ENCODE data around the gene SLC18A2. TPM values are rescaled to one million over a fixed set of nuclear protein-coding genes. Genes with fewer than 3 reads are reported as not detected.
A peak's percentile ranks its signal among the peaks of the same experiment; 100 is the strongest.

Gene SLC18A2
- 1 to 10 TPM in 1 of 8 experiments, under 1 TPM in 7; 0.05 to 4.4 (median 0.15) TPM for total RNA-seq

GRCh38 chr10:117240621-117241529 lies at the start of gene SLC18A2:
Gene SLC18A2, plus strand, starts transcription at chr10:117241114. Its CDS starts 580 bp downstream, at chr10:117241694.
- peak in 6 of 8 experiments; percentile 29 to 67 (median 48) for ATAC-seq (replicated peaks in 6 of 8)
- 20 to 25% (median 20%) methylated on average over 1 to 4 of the region's 93 CpGs; no CpG with 5 or more reads in 7 of the 10 experiments for WGBS, 10 experiments
- Histone ChIP-seq H3K27ac (no peak within 1 kb of the TSS), H3K4me3 (peak within 1 kb of the TSS; percentile 14 to 31 (median 22)), H3K4me1 (replicated peaks in 1 of 2) (peaks cover 2 to 5% of the 10 kb centered on the region in 2 donors)
- in situ Hi-C loops (cut with MboI; ENCODE audit: low pct_unique_long_range_greater_than_20kb in 2 of 9, low sequenced_read_pairs in 9 of 9, unreplicated experiment in 9 of 9): no loop called here

- no peak within 1 kb of the TSS for H3K4me3 ChIP-seq
- no peak within 1 kb of the TSS for H3K27ac ChIP-seq
- in situ Hi-C loops (cut with MboI; ENCODE audit: low pct_unique_long_range_greater_than_20kb in 2 of 9, low sequenced_read_pairs in 9 of 9, unreplicated experiment in 9 of 9): loop anchor here in 1 of 9 experiments (25.0 kb wide), 1 partner anchor 385 kb away; no protein-coding TSS in a partner anchor
- H3K4me1 ChIP-seq (replicated peaks in 1 of 2): no peaks in the 10 kb centered on the region
- ATAC-seq (replicated peaks in 6 of 8): no peak
- 24 to 92% (median 65%) methylated on average over 2 to 8 of the region's 12 CpGs; no CpG with 5 or more reads in 4 of the 10 experiments for WGBS, 10 experiments
These were observed 43.7 kb upstream of the SLC18A2 start, which contains the start of gene KCNK18 for GRCh38 chr10:117197189-117197588. Gene KCNK18, plus strand, starts transcription at chr10:117197489. Its CDS starts 0 bp downstream, at chr10:117197489.

- Histone ChIP-seq H3K4me3 (no peak overlapping the region), H3K27ac (no peak overlapping the region), H3K4me1 (replicated peaks in 1 of 2) (no peaks in the 10 kb centered on the region)
- WGBS, 10 experiments: 36% methylated on average over 4 of the region's 4 CpGs; no CpG with 5 or more reads in 9 of the 10 experiments
- in situ Hi-C loops (cut with MboI; ENCODE audit: low pct_unique_long_range_greater_than_20kb in 2 of 9, low sequenced_read_pairs in 9 of 9, unreplicated experiment in 9 of 9): loop anchor here in 1 of 9 experiments (25.0 kb wide), 1 partner anchor 386 kb away; no protein-coding TSS in a partner anchor
- ATAC-seq (replicated peaks in 6 of 8): no peak
These were observed 42.8 kb upstream of the SLC18A2 start for GRCh38 chr10:117198088-117198487.

DNA sequence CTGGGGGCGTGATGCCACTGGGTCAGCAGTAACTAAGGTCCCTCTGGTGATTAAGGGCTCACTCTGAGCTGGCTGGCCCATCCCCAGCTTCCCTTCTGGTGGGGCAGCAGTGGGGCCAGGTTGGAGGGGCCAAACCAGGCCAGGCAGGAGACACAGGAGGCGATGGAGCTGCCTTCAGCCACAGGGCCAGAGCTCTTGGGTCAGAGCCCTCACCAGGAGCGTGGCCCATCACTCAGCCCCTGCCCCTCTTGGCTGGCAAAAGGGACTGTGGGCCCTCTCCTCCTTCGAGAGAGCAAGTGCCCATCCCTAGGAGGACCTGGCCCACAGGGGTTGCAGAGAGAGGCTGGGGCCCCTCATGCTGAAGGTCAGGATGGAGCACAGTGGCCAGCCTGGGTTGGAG lies 39.1 kb upstream of the SLC18A2 start:
- ATAC-seq (replicated peaks in 6 of 8): no peak
- Histone ChIP-seq H3K4me3 (no peak overlapping the region), H3K27ac (no peak overlapping the region), H3K4me1 (replicated peaks in 1 of 2) (no peaks in the 10 kb centered on the region)
- in situ Hi-C loops (cut with MboI; ENCODE audit: low pct_unique_long_range_greater_than_20kb in 2 of 9, low sequenced_read_pairs in 9 of 9, unreplicated experiment in 9 of 9): loop anchor here in 4 of 9 experiments (25.0 kb wide), 2 partner anchors 110 to 1035 kb away; no protein-coding TSS in a partner anchor
- 33 to 83% (median 60%) methylated on average over 1 to 2 of the region's 4 CpGs; no CpG with 5 or more reads in 7 of the 10 experiments for WGBS, 10 experiments

DNA sequence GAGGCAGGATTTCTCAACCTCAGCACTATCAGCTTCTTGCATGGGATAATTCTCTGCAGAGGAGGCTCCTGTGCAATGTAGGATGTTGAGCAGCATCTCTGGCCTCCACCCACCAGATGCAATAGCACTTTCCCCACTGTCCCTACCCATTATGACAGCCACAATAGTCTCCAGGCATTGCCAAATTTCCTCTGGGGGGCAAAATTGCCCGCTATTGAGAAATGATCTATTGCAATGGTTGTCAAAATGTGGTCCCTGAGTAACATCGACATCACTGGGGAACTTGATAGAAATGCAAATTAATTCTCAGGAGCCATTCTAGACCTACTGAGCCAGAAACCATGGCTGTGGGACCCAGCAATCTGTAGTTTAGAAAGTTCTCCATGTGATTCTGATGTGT lies 36.6 kb upstream of the SLC18A2 start:
- in situ Hi-C loops (cut with MboI; ENCODE audit: low pct_unique_long_range_greater_than_20kb in 2 of 9, low sequenced_read_pairs in 9 of 9, unreplicated experiment in 9 of 9): loop anchor here in 4 of 9 experiments (25.0 kb wide), 2 partner anchors 108 to 1033 kb away; no protein-coding TSS in a partner anchor

DNA sequence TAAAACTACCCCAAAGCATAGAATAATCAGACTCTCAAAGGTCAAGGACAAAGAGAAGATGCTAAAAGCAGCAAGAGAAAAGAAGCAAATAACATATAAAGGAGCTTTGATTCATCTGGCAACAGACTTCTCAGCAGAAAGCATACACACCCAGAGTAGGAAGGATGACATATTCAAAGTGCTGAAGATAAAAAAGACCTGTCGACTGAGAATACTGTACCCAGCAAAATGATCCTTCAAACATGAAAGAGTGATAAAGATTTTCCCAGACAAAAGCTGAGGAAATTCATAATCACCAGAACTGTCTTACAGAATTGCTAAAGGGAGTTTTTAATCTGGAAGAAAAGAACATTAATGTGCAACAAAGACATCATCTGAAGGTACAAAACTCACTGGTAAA lies 28.7 kb upstream of the SLC18A2 start:
- no peak overlapping the region for H3K4me3 ChIP-seq
- in situ Hi-C loops (cut with MboI; ENCODE audit: low pct_unique_long_range_greater_than_20kb in 2 of 9, low sequenced_read_pairs in 9 of 9, unreplicated experiment in 9 of 9): loop anchor here in 5 of 9 experiments (10.0 to 25.0 kb wide), 3 partner anchors 100 to 1025 kb away; no protein-coding TSS in a partner anchor
- no peak for ATAC-seq (replicated peaks in 6 of 8)
- H3K4me1 ChIP-seq (replicated peaks in 1 of 2): peaks cover 0 to 1% of the 10 kb centered on the region in 2 donors
- H3K27ac ChIP-seq: no peak overlapping the region
- 0 to 80% (median 64%) methylated on average over 1 of the region's 1 CpG; no CpG with 5 or more reads in 1 of the 10 experiments for WGBS, 10 experiments

More for the DNA sequence above, 36.6 kb upstream of the SLC18A2 start:
- 5 to 42% (median 17%) methylated on average over 1 to 2 of the region's 2 CpGs; no CpG with 5 or more reads in 3 of the 10 experiments for WGBS, 10 experiments
- Histone ChIP-seq H3K27ac (no peak overlapping the region), H3K4me1 (replicated peaks in 1 of 2) (no peaks in the 10 kb centered on the region), H3K4me3 (no peak overlapping the region)
- peak in 1 of 8 experiments; percentile 35 for ATAC-seq (replicated peaks in 6 of 8)

- in situ Hi-C loops (cut with MboI; ENCODE audit: low pct_unique_long_range_greater_than_20kb in 2 of 9, low sequenced_read_pairs in 9 of 9, unreplicated experiment in 9 of 9): loop anchor here in 5 of 9 experiments (10.0 to 25.0 kb wide), 3 partner anchors 98 to 1023 kb away; no protein-coding TSS in a partner anchor
- WGBS, 10 experiments: 0 to 100% (median 50%) methylated on average over 1 of the region's 1 CpG; no CpG with 5 or more reads in 5 of the 10 experiments
- H3K27ac ChIP-seq: no peak overlapping the region
- H3K4me3 ChIP-seq: no peak overlapping the region
- peak in 2 of 8 experiments; percentile 3 to 8 for ATAC-seq (replicated peaks in 6 of 8)
- peaks cover 0 to 2% of the 10 kb centered on the region in 2 donors for H3K4me1 ChIP-seq (replicated peaks in 1 of 2)
These were observed 26.5 kb upstream of the SLC18A2 start for GRCh38 chr10:117214401-117214800.

- 44 to 100% (median 90%) methylated on average over 1 to 2 of the region's 2 CpGs; no CpG with 5 or more reads in 6 of the 10 experiments for WGBS, 10 experiments
- ATAC-seq (replicated peaks in 6 of 8): no peak
- in situ Hi-C loops (cut with MboI; ENCODE audit: low pct_unique_long_range_greater_than_20kb in 2 of 9, low sequenced_read_pairs in 9 of 9, unreplicated experiment in 9 of 9): loop anchor here in 5 of 9 experiments (10.0 to 25.0 kb wide), 3 partner anchors 97 to 1022 kb away; no protein-coding TSS in a partner anchor
- Histone ChIP-seq H3K27ac (no peak overlapping the region), H3K4me1 (replicated peaks in 1 of 2) (peaks cover 0 to 2% of the 10 kb centered on the region in 2 donors), H3K4me3 (no peak overlapping the region)
These were observed 25.8 kb upstream of the SLC18A2 start for GRCh38 chr10:117215079-117215478.

DNA sequence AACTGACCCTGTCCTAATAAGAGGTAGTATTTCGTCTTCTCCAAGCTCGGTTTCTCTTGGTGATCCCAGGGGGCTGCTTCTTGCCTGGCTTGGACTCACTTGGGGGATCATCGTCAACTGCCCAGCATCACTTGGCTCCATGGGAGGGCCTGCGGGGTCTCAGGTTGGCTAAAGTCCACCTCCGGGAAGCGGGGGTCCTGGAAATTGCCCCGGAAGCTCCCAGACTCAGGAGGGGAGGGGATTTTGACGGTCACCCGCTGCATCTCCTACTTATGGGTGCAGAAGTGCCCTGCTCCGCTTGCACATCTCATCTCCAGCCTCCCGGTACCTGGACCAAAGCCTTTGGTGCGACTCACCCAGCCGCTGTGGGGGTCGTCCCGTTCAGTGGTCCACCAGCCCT lies 24.9 kb upstream of the SLC18A2 start:
- in situ Hi-C loops (cut with MboI; ENCODE audit: low pct_unique_long_range_greater_than_20kb in 2 of 9, low sequenced_read_pairs in 9 of 9, unreplicated experiment in 9 of 9): loop anchor here in 5 of 9 experiments (10.0 to 25.0 kb wide), 3 partner anchors 96 to 1021 kb away; no protein-coding TSS in a partner anchor
- ATAC-seq (replicated peaks in 6 of 8): no peak
- H3K4me1 ChIP-seq (replicated peaks in 1 of 2): peaks cover 0 to 2% of the 10 kb centered on the region in 2 donors
- H3K4me3 ChIP-seq: no peak overlapping the region
- H3K27ac ChIP-seq: no peak overlapping the region
- 34 to 81% (median 75%) methylated on average over 2 to 6 of the region's 15 CpGs; no CpG with 5 or more reads in 6 of the 10 experiments for whole genome bisulfite sequencing, 10 experiments

- peaks cover 4 to 5% of the 10 kb centered on the region in 2 donors for H3K4me1 ChIP-seq (replicated peaks in 1 of 2)
- in situ Hi-C loops (cut with MboI; ENCODE audit: low pct_unique_long_range_greater_than_20kb in 2 of 9, low sequenced_read_pairs in 9 of 9, unreplicated experiment in 9 of 9): loop anchor here in 5 of 9 experiments (10.0 to 25.0 kb wide), 3 partner anchors 96 to 1021 kb away; no protein-coding TSS in a partner anchor
- H3K27ac ChIP-seq: no peak overlapping the region
These were observed 24.2 kb upstream of the SLC18A2 start for GRCh38 chr10:117216611-117217195.

DNA sequence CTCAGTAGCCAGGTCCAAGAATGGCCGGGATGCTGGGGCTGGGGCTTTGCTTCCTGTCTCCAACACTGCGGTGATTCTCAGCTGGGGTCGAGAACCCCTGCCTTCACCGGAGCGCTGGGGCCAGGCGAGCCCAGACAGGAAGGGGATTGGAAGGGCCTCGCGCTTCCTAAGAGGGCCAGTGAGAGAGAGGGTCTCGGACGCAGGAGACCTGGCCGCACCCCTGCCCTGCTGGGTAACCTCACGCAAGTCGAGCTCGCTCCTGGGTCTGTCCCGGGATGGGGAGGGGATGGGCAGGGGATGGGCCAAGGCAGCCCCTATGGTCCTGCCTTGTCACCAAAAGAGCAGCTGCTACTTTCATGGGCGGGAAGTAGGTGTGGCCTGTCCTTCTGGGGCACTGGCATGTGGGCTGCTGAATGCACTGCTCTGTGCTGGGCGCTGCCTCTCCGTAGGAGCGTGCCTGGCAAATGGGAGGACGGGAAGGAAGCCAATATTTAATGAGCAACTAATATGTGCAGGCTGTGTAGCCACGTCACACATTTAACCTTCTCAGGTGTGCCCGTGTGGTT lies 23.6 kb upstream of the SLC18A2 start:
- peaks cover 5 to 6% of the 10 kb centered on the region in 2 donors for H3K4me1 ChIP-seq (replicated peaks in 1 of 2)
- H3K4me3 ChIP-seq: peak overlapping the region; percentile 28 to 45 (median 33)
- WGBS, 10 experiments: 0 to 93% (median 28%) methylated on average over 1 to 18 of the region's 22 CpGs; no CpG with 5 or more reads in 6 of the 10 experiments
- no peak overlapping the region for H3K27ac ChIP-seq
- peak in 3 of 8 experiments; percentile 56 to 69 (median 64) for ATAC-seq (replicated peaks in 6 of 8)
- in situ Hi-C loops (cut with MboI; ENCODE audit: low pct_unique_long_range_greater_than_20kb in 2 of 9, low sequenced_read_pairs in 9 of 9, unreplicated experiment in 9 of 9): loop anchor here in 5 of 9 experiments (10.0 to 25.0 kb wide), 3 partner anchors 95 to 1020 kb away; no protein-coding TSS in a partner anchor

More at GRCh38 chr10:117216611-117217195, 24.2 kb upstream of the SLC18A2 start:
- peak; percentile 72 to 89 (median 84) for ATAC-seq (replicated peaks in 6 of 8)
- H3K4me3 ChIP-seq: peak overlapping the region; percentile 28 to 45 (median 33)
- 0 to 7% (median 2%) methylated on average over 1 to 11 of the region's 52 CpGs; no CpG with 5 or more reads in 5 of the 10 experiments for WGBS, 10 experiments

Data from motor neuron (in vitro differentiated cells).